UCSD-AML1 (cell line): ENCODE measurements around the gene MYO1E.
"Not testable (repeated sequence)": the region's sequence is repeated elsewhere in the genome, so short reads cannot be mapped to it uniquely, and the experiment has no call there.

Experiments
- DNase-seq: peaks from one replicate; lab custom pipeline; 2025; ENCODE audit not compliant: unreplicated experiment; lab: John Stamatoyannopoulos, UW

The MYO1E gene

DNA sequence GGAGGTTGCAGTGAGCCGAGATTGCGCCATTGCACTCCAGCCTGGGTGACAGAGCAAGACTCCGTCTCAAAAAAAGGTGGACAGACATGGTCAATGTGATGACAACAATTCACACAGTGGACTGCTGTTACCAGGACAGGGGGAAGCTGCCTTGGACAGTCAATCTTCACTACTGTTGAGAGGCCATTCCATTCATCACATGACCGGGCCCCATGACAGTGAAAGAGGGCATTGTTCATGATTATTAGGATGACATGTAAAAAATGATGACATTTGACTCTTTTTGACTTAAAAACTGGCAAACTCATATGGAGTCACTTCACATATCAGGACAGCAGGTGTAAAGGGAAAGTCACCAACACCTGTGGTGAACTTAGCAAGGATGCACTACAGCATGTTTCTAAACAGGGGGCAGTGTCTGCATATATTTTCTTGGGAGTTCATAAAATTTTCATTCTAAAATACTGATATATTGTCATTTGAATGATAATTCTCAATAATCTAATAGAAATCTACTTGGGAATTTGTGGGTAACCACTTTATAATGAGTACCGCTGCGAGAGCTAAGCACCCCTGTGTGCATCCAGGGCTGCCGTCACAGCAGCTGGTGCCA lies 200.3 kb downstream of the MYO1E start:
- DNase-seq = no peak

GRCh38 chr15:59171067-59171397 lies 201.6 kb downstream of the MYO1E start:
- no peak for DNase-seq

GRCh38 chr15:59170295-59171066 lies 202.2 kb downstream of the MYO1E start:
- DNase-seq = peak; percentile 42

- no peak for DNase-seq
Observed at GRCh38 chr15:59169251-59169708, 203.4 kb downstream of the MYO1E start.

- DNase-seq = no peak
Observed at GRCh38 chr15:59168536-59168935, 204.1 kb downstream of the MYO1E start.

DNA sequence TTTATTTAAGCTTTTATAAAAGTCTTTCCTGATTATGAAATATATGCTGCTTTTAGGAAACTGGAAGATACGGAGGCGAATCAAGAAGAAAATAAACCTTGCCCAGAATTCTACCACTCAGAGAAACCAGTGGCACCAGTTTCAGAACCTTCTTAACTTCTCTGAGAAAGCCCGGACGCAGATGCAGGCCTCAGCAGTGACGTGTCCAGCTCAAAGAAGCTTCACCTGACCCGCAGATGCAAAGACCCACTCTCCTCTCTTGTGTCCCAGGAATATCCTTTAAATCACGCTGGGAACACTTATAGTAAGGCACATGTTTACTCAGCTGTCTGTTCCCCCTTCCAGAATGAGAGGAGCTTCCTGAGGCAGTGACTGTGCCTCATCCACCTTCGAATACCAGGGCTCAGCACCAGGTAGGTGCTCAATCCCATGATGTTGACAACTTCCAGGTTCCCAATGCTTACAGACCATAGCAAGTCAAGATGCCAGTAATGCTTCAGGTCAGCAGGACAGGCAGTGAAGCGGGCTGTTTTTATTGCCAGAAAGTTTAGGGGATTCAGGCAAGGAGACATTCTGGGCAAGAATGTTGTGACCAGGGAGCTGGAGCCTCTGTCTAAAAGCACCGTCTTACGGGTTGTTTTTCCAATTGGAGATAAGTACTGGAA lies 205.9 kb downstream of the MYO1E start:
- DNase-seq = no peak

GRCh38 chr15:59166166-59166565 lies 206.5 kb downstream of the MYO1E start:
- DNase-seq = no peak

DNA sequence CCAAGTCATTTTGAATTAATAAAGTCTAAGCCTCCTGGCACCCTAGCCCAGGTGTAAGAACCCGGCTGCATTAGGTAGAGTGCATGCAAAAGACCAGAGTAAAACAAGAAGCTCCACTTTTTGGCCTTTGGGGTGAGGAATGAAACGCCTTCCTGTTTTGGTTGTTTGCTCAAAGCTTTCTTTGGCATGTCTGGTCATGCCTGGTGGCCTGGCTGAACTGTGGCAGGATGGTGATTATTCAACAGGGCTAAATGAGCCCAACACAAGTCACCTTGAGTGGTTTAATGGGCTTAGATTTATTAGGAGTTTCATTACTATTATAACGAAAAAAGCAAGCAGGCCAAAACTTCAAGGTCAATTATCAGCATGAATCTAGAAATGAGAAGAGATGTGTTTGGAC lies 206.9 kb downstream of the MYO1E start:
- peak; percentile 20 for DNase-seq

- DNase-seq = not testable (repeated sequence)
Observed at GRCh38 chr15:59162080-59162479, 210.6 kb downstream of the MYO1E start.

DNA sequence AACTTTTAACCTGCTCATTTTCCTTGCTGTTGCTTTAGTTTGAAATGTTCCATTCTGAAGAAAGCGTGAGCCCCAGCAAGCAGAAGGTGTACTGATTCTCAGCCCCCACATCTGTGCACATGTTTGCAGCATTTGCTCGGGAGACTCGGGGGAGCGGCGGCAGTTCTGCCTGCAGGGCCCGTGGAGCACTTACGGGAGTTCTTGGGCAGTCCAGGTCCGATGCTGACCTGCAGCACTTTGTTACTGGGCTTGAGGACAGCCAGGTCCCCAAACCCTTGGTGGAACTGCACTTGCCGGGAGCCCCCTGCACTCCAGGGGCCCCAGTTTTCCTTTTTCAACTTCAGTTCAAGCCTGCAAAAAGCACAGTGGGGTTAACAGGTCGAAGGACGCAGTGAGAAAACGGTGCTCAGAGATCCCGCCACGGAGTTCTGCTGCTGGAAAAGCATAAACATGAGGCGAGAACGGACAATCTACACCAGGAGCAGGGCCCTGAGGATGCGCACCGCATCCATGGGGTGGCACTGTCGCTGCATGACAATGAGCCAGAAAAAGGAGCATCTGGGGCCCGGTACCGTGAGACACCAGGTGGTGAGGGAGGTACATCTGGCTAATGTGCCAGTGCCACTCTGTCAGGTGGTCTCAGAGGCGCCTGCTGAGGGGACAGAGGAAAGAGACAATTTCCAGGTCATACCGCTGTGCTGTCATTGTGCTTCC lies 211.6 kb downstream of the MYO1E start:
- peak; percentile 34 for DNase-seq

DNA sequence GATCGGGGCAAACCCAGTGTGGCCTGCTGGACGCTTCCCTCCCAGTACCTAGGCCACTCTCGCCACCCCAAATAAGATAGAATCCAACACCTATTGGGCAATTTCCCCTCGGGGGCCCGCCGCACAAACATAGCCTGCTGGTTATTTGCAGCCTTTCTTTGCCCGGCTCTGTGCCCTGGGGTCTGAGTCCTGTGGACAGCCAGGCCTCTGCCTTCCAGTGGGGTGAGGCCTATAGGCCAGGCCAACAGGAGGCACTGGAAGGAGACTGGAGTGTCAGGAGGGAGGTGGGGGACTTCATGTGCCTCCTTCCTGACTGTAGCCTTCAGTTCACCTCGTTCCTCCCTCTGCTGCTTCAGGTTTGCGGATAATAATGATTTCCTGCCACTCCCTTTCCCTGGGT lies 213.5 kb downstream of the MYO1E start:
- DNase-seq = no peak

DNA sequence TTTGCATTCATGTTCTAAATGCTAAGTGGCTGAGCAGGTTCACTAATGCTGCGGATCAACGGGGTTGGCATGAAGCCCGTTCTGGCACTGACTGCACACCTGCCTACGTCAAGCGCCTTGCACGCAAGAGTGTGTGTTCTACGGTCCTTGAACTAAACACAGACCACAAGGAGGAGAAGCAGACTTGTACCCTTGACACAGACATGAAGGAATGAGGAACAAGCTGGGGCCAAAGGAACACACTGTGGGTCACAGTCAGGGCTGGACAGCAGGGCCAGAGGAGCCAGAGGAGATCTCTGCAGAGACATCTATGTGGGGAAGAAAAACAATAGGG lies 214.0 kb downstream of the MYO1E start:
- no peak for DNase-seq

- DNase-seq = no peak
Observed at GRCh38 chr15:59157840-59158700, 214.6 kb downstream of the MYO1E start.

DNA sequence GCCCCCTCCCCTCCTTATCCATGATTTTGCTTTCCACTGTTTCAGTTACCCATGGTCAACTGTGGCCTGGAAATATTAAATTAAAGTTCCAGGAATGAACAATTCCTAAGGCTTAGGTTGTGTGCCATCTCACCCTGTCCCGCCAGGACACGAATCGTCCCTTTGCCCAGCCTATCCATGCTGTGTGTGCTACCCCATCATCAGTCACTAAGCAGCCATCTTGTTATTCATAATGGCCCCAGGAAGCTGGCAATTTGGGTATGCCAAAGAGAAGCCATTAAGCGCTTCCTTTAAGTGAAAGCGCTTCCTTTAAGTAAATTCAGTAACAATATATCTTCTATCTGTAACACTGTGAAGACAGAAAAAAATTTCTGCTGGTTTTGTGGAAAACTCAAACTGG lies 215.3 kb downstream of the MYO1E start:
- DNase-seq = no peak

- DNase-seq = no peak
Observed at GRCh38 chr15:59155431-59155830, 217.2 kb downstream of the MYO1E start.

DNA sequence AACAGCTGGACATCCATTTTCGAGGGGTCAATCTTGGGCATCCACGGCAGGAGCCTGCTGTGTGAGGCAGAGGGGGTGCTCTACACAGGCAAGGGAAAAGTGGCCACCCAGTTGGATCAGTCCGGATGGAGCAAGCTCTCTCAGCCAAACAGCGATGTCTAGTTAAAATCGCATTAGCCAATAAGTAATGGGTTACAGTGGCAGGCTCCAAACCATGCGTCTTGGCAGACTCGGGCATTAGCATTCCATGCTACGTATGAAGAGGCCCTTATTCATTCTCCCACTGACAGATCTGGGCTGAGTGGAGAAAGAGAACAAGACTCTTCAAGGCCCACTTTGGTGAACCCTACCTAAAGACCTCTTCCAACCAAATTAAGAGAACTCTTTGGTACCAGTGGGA lies 218.4 kb downstream of the MYO1E start:
- no peak for DNase-seq

- no peak for DNase-seq
Observed at GRCh38 chr15:59153466-59153865, 219.2 kb downstream of the MYO1E start.

DNA sequence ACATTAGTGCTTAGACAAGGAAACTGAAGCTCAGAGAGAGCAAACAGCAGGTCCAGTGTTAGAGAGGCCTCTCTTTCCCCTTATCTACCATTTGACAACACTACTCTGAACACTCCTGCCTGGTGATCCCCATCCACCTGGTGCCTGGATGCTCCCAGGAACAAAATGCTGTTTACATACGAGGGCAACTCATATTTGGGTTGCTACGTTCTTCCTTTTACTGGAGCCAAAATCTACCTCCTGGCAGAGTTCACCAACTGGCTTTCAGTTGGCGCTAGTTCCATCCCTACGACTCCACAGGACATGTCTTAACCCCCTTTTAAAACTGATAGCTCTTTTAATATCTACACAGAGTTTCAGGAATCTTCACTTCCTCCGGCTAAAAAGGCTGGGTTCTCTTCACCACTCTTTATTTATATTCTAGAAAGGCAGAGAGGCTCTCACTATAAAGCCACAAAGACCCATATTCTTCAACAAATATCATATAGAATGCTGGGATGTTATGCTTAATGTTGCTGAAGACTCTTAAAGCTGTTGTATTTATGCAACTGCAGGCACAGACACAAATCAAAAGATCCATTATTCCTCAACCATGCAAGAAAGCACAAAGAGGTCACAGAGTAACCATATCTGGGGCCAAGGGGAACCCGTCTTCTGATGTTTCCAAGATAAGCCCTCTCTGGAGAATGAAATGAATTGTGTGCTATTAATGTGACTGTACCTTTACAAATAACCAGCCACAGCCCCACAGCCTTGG lies 219.8 kb downstream of the MYO1E start:
- no peak for DNase-seq

DNA sequence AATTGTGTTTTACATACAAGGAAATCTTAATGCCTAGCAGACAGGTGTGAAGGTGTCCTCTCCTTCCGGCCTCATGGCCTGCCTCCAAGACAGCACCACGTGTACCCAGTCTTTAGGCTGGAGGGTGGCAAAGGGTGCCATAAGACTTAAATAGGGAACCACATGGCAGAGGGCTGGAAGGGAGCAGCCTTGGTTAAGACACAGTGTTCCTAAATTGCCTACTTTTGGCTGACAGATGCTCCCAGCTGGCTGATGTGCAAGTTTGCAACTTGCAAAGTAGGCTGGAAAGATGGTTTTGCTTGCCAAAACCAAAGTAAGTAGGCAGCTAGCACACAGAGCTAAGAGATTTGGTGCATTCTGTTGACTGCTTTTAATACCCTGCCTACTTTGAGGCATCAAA lies 222.5 kb downstream of the MYO1E start:
- DNase-seq = no peak

DNA sequence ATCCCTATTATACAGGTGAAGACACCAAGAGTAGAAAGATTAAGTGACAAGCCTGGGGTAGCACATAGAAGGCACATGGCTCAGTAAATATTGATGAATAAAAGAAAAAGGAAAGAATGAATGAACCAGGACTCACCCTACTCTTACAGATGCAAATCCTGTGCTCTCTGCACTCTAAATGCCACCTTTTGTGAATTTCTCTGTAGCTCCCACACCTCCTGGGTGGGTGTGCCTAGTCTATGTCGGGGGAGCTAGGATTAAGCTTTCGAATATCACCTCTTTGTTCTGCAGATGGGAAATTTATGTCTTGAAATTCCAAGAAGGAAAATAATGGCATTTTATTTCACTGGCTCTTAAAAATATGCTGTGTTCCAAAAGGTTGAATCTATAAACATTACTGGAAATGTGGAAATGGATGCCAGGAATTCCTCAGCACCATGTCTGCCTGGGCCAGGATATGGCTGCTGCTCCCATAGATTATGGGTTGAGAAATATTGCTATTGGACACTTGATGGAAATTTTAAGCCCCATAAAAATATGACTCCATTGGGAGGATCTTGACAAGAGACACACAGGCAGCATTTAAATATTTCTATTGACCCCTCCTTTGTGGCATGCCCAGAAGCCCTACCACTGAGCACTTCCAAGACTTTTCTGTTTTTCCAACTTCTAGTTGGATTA lies 224.4 kb downstream of the MYO1E start:
- DNase-seq = no peak
